Astrocyte of the spinal cord (primary cell): ENCODE data around the gene CLDN8.

Experiments
- DNase-seq: peaks from one replicate; pipeline ENCODE4 v3.0.0; 2011; ENCODE audit warnings: low read depth, low spot score
- H3K4me3 ChIP-seq: 2 replicates; pipeline ENCODE4 v1.5.1; 2011; ENCODE audit warnings: low read depth, mild to moderate bottlenecking, low read length, moderate library complexity
- in situ Hi-C: cut with HindIII; loops from 2 replicates; pipeline ENCODE4 v1.10.0; 2017; ENCODE audit warnings: low sequenced_read_pairs
- TF ChIP-seq, protein P1 (sequence below): IDR thresholded peaks from 2 replicates; pipeline ENCODE4 v1.5.1; 2012; ENCODE audit warnings: low read depth, mild to moderate bottlenecking, low read length, inconsistent platforms

CLDN8 gene

DNA sequence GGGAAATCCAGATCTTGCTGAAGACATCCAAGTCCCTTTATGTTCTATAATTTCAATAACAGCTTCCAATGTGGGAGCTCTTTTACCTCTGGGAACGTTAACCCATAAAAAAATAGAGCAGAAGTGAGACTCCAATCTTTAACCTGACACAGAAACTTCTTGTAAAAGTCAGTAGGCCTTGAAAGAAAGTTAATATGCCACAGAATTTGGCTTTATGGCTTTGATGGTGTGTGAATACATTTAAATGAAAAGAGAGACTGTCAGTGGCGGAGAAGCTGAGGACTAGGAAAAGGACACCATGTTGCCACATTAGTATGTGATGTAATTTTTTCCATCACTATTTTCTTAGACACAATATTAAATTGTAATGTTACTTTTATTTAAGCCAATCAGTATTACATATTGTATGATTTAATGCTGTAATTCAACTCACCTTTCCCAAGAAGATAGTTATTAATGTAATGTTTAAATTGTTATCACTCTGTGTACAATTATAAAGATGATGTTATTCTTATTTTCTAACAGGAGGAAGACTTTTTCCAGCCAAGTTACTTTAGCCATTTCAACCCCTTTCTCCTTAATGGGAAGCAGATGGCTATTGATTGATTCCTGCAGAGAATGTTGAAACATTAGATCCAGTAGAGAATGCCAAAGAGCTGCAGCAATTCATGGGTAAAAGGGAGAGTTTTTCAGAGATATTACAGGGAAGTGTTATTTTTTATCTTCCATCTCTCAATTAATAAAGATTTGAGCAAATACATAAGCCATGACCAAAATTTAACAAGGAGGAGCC is 17.5 kb upstream of the CLDN8 start:
- DNase-seq, result no peak
- no peak overlapping the region for H3K4me3 ChIP-seq
- in situ Hi-C loops, result no loop called here
- TF ChIP-seq, protein P1, sequence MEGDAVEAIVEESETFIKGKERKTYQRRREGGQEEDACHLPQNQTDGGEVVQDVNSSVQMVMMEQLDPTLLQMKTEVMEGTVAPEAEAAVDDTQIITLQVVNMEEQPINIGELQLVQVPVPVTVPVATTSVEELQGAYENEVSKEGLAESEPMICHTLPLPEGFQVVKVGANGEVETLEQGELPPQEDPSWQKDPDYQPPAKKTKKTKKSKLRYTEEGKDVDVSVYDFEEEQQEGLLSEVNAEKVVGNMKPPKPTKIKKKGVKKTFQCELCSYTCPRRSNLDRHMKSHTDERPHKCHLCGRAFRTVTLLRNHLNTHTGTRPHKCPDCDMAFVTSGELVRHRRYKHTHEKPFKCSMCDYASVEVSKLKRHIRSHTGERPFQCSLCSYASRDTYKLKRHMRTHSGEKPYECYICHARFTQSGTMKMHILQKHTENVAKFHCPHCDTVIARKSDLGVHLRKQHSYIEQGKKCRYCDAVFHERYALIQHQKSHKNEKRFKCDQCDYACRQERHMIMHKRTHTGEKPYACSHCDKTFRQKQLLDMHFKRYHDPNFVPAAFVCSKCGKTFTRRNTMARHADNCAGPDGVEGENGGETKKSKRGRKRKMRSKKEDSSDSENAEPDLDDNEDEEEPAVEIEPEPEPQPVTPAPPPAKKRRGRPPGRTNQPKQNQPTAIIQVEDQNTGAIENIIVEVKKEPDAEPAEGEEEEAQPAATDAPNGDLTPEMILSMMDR, result no peak

DNA sequence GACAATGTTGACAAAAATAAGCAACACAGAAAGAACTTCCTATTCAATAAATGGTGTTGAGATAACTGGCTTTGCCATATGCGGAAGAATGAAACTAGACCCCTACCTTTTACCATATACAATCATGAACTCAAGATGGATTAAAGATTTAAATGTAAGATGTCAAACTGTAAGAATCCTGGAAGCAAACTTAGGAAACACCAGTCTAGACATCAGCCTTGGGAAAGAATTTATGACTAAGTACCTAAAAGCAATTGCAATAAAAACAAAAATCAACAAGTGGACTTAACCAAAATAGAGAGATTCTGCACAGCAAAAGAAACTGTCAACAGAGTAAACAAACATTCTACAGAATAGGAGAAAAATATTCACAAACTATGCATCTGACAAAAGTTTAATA is 16.1 kb upstream of the CLDN8 start:
- in situ Hi-C loops, result no loop called here
- TF ChIP-seq, protein P1, result no peak
- DNase-seq, result no peak
- no peak overlapping the region for H3K4me3 ChIP-seq

- H3K4me3 ChIP-seq, result no peak overlapping the region
- peak; percentile 93 for DNase-seq
Measured at GRCh38 chr21:30227633-30228404, 11.9 kb upstream of the CLDN8 start.

GRCh38 chr21:30227128-30227527 is 11.2 kb upstream of the CLDN8 start:
- TF ChIP-seq, protein P1, result no peak
- in situ Hi-C loops, result no loop called here
- H3K4me3 ChIP-seq, result no peak overlapping the region
- DNase-seq, result no peak

More at GRCh38 chr21:30227633-30228404, 11.9 kb upstream of the CLDN8 start:
- TF ChIP-seq, protein P1, result no peak
- in situ Hi-C loops, result no loop called here

- DNase-seq, result no peak
- H3K4me3 ChIP-seq, result no peak overlapping the region
- in situ Hi-C loops, result no loop called here
- TF ChIP-seq, protein P1, result no peak
Measured at GRCh38 chr21:30223596-30223995, 7.7 kb upstream of the CLDN8 start.

DNA sequence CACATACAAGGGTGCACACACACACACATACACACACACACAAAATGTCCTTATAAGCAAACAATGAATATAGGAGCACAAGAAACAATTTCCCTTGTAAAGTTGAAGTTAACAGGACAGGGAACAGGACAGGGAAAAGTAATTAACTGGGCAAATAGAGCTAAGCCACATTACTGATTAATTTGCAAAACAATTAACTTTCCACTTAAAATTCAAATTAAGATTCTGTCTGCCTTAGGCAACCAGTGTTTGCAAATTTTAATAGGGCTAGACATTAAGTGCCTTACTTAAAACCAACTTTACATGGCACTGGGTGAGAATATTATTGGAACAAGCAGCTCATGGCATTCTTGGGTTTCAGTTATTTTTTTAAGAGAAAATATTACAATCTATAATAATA is 6.8 kb upstream of the CLDN8 start:
- no peak overlapping the region for H3K4me3 ChIP-seq
- TF ChIP-seq, protein P1, result no peak
- no peak for DNase-seq
- in situ Hi-C loops, result no loop called here
